Lower leg skin (tissue), 3 donors: Measurements from ENCODE around the gene ARL17A.
"Not testable (repeated sequence)": the region's sequence is repeated elsewhere in the genome, so short reads cannot be mapped to it uniquely, and the experiment has no call there.

Source experiments
- POLR2A ChIP-seq, 2 donors: fragments of 450-650 bp; IDR thresholded peaks; one replicate each; pipeline ENCODE4 v1.6.1; 2016 to 2017; ENCODE audit warnings: antibody characterized with exemption in 2 of 2, mild to moderate bottlenecking in 1 of 2, moderate library complexity in 1 of 2
- TF ChIP-seq, protein P1 (sequence below), 3 donors: fragments of 450-650 bp; IDR thresholded peaks; one replicate each; pipeline ENCODE4 v1.5.1; 2016; ENCODE audit warnings: antibody characterized with exemption in 3 of 3, mild to moderate bottlenecking in 3 of 3, moderate library complexity in 2 of 3

DNA sequence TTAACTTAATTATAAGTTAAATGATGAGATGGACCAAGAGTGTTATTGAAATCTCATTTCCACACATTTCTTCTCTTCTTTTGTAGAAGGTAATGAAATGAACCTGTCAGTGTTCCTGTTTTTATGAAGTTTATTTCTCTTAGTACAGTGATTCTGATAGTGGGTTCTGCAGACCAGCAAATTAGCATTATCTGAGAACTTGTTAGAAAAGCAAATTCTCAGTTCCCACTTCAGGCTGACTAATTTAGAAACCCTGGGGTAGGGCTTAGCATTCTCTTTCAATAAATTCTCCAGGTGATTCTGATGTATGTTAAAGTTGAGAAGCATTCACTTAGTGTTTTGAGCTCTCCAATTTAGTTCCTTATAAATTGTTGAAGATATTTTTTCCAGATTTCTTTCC lies 23.6 kb upstream of the ARL17A start:
- TF ChIP-seq, protein P1, sequence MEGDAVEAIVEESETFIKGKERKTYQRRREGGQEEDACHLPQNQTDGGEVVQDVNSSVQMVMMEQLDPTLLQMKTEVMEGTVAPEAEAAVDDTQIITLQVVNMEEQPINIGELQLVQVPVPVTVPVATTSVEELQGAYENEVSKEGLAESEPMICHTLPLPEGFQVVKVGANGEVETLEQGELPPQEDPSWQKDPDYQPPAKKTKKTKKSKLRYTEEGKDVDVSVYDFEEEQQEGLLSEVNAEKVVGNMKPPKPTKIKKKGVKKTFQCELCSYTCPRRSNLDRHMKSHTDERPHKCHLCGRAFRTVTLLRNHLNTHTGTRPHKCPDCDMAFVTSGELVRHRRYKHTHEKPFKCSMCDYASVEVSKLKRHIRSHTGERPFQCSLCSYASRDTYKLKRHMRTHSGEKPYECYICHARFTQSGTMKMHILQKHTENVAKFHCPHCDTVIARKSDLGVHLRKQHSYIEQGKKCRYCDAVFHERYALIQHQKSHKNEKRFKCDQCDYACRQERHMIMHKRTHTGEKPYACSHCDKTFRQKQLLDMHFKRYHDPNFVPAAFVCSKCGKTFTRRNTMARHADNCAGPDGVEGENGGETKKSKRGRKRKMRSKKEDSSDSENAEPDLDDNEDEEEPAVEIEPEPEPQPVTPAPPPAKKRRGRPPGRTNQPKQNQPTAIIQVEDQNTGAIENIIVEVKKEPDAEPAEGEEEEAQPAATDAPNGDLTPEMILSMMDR (IDR thresholded peaks at IDR 0.05), result not testable (repeated sequence)
- not testable (repeated sequence) for TF ChIP-seq POLR2A (IDR thresholded peaks at IDR 0.05)
